GM21737 (cell line): ENCODE measurements around the gene GLB1L.
"Not testable (repeated sequence)": the region's sequence is repeated elsewhere in the genome, so short reads cannot be mapped to it uniquely, and the experiment has no call there.

Experiments used
- ATAC-seq: cut with Tn5 transposase; IDR thresholded peaks from one replicate; pipeline ENCODE4 v1.9.1; 2021; ENCODE audit warnings: mild to moderate bottlenecking, moderate library complexity; ENCODE audit not compliant: unreplicated experiment

Gene GLB1L

DNA sequence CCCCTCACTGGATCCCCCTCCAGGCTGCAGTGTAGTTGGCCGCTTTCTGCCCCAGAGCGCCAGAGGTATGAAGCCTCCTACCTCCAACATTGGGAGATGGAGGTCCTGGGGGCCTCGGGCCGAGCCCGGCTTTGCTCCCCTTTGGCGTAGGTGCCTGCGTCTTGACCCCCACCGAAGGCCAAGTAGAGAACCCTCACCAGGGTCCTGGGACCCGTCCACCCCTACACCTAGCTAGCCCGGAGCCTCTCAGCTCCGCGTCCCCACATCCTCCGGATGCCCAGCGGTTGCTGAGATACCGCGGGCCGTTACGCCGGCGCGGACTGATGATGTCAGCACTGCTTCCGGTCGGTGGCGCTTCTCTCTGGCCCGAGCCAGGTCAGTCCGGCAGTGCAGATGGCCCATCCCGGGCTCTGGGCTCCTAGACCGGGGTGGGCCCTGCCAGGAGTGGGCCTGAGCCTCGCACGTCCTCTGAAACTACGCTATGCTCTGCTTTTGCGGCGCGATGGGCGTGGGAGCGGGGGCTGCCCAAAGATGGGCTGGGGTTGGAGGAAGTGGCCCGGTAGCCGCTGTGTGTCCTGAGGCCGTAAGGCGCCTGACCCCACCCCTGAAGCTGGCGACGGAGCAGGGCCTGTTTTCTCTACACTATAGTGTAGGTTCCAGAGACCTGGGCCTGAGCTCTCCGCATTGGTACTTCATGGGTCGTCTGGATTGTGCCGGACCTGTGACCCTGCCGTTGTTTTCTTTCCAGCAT is at the start of gene GLB1L, which contains the start of gene STK16:
Gene GLB1L, minus strand, starts transcription at position 297 of the 751 bp plus-strand sequence. CDS start 1,871 bp downstream, outside the sequence.
Gene STK16, plus strand, starts transcription at position 332 of the 751 bp plus-strand sequence. CDS start 521 bp downstream, outside the sequence.
- ATAC-seq = peak; percentile 61

DNA sequence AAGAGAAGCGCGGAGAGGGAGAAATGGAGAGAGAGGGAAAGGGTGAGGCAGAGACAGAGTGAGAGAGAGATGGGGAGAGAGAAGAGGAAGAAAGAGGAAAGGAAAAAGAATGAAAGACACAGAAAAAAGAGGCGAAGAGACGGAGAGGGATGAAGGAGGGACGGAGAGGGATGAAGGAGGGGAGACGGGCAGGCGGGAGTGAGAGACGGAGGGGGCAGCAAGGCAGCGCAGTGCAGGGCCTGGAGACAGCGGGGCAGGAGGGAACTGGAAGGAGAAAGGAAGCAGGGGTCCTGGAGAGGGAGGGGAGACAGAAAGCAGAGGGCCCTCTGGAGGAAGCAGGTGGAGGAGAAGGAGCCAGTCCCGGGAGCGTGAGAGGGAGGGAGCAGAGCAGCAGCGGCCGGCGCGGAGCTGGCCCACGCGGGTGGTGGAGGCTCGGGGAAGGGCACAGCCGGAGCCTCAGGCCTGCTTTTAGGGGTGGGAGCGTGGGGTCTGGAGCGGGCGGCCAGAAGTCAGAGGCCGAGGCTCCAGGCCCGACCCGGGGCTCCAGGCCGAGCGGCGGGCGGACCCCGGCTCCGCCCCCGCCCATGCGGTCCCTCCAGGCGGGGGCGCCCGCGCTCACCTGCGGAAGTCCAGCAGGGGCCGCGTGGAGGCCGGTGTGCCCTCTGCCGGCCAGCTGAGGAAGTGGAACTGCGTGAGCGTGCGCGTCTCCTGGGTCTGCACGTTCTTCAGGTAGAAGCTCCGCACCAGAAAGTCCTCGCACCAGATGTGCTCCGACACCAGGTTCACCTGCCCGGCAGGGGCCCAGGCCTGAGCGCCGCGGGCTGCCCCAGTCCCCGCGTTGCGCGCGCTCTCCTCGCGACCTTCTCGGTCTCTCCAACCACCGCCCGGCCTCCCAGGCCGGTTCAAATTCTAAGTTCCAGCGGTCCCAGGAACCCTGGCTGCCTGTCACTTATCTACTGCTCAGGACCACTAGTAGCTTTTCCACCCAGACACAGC is 49.4 kb upstream of the GLB1L start:
- peak; percentile 95 for ATAC-seq

DNA sequence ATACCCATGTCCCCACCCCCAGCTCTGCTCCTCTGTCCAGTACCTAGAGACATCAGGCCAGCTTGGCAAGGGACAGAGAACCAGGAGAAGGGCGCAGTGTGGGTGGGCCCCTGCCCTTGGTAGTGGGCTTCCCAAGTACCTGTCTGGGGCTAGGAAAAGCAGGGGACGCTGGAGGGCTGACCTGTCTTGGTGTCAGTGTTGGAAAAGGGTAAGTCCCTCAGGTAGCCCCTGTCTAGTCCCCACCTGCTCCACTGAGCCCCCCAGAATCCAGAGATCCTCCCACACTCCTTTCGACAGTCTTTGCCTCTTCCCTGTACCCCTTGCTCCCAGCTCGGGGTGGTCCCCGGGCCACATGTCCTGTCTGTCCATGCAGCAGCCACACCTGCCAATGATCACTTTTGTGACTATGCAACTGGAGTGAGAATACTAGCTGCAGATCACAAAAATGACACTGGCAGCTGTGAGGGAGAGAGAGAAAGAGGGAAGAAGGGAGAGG is 48.5 kb upstream of the GLB1L start:
- ATAC-seq = no peak

DNA sequence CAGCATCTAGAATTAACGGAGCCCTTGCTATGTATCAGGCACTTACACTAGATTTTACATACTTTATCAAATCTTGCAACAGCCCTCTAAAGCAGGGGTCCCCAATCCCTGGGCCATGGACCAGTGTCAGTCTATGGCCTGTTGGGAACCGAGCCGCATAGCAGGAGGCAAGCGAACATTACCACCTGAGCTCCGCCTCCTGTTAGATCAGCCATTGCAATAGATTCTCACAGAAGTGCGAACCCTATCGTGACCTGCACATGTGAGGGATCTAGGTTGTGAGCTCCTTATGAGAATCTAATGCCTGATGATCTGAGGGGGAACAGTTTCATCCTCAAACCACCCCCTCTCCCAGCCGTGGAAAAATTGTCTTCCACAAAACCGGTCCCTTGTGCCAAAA is 47.4 kb upstream of the GLB1L start:
- no peak for ATAC-seq

DNA sequence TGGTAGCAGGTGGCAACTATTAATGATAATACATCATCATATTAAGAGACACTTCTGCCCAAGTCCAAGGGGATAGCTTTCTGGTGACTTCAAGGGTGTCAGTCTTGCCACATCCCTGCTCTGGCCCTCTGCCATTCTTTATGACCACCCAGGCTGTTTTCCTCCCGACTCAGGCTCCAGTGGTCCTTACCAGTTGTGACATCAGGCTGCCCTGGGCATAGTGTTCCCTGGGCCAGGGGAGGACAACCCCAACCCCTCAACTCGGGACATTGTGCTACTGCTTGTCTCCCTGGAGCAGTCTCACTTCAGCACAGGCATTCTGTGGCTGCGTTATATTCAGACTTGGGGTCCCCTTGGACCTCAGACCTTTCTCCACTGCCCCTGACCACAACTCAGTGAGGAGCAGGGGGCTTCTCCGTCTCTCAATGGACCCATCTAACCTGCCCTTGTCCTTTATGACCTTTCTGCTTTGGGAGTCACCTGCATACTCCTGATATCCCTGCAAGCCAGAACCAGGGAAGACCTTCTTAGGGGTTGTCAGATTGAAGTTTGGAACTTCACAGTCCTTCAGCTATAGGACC is 46.8 kb upstream of the GLB1L start:
- no peak for ATAC-seq

DNA sequence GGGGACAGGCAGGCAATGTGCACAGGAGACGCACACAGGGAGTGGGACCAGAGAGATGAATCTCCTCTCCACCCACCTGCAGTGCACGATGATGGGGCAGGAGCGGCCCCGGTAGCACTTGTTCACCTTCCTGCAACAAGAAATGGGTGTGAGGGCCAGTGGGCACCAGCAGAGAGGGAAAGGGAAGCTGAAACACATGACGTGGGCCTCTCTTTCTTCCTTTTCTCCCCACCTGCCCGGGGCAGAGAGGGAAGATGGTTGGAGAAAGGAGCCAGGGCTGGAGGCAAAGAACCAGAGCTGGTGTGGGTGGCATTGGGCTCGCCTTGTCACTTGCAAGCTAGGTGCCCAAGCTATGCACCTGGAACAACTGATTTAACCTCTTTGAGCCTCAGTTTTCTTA is 46.1 kb upstream of the GLB1L start:
- ATAC-seq = no peak

DNA sequence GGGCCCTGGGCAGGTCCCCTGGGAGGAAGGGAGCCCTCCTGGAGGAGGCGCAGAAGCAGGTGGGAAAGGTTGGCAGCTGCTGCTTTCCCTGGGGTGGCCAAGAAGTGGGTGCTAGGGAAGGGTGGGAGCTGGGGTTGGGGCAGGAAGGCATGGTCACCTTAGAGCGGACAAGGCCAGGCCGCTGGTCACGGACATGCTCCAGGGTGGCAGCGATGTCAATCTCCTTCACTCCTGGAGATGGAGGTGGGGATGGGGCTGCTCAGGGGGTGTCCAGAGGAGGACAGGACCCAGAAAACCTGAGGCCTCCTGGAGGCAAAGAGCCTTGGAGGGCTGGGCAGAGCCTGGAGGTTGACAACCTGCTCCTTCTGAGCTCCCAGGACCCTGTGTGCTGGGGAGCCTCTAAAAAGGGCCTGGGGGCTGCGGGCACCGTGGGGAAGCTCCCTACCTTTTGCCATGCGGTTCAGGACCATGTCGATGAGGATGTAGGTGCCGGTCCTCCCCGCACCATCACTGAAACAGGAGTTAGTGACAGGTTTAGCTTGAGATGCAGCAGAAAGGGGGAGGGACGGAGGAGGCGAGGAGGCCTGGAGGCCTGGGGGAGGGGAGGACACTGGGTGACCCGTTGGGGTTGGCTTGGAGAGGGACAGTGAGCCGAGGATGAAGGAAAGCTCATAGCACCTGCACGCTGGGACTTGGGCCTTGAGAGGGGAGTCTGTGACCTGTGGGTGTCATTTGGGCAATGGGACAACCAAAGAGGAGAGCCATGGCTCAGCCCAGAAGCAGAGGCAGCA is 45.3 kb upstream of the GLB1L start:
- no peak for ATAC-seq

DNA sequence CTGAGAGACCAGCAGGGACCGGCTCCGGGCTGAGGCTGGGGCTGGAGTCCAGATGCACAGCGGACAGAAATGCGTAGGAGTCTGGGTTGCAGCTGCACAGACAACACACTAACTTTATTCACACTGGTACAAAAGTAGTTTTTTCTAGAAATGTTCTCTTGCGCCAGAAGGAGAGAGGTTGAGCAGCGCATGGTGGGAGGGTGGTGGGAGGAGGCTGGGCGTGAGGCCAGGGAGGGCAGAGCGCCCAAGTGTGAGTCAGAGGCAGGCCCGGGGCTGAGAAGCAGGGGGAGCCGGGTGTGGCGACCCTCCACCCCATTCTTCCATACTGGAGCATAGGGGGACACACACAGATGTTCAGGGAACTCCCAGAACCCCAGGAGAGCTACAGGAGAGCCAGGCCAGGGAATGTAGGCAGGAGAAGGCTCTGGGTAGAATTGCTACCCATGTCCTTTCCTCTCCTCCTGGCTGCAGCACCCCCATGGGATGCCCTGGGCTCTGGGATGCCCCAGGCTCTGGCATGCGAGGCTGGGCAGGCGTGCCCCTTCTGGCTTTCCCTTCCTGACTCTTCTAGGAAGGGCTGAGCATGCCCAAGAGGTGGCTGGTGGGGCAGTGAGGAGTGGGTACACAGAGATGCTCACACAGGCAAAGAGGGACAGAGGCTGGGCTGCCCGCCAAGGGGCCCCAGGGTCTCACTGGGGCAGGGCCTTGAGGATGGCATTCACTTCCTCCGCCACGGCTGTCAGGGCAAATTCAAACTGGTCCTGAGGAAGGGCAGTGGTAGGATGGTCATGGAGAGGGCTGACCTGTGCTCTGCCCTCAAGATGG is 44.5 kb upstream of the GLB1L start:
- no peak for ATAC-seq

DNA sequence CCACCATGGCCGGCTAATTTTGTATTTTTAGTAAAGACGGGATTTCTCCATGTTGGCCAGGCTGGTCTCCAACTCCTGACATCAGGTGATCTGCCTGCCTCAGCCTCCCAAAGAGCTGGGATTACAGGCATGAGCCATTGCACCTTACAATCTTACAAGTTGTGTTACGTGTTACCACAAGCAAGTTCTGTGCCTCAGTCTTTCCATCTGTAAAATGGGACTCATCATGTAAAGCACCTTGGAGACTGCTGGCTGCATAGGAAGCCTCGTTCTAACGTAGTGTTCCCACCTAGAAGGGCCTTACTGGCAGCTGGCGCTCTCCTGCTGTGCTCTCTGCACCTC is 43.9 kb upstream of the GLB1L start:
- no peak for ATAC-seq

DNA sequence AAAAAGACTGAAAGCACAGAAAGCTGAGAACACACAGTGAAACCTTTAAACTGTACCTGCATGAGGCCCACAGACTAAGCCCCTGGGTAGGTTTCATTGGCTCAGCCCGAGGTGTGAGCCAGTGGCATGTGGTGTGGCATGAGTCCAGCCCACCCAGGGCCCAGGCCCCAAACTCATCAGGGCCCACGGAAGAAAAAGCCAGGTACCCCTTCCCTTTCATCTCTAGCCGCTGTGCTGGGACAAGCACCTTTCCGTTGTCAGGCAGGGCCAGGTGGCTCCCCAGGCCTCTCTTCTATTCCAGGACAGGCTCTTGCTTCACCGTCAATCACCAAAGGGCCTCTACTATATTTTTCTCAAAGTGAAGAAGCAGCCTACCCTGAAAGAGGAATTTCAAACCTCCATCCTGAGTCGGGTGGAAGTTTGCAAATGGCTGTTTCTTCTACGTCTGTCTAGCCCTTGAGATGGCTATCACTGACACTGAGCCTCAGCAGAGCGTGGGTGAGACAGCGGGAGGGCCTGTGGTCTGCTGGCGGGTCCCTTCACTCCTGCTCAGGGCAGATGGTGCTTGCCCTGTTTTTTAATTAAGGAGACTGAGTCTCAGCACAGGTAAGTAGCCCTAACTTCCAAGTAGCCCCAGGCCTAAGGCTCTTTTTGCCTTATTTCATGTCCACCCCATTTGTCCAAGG is 42.5 kb upstream of the GLB1L start:
- ATAC-seq = no peak

DNA sequence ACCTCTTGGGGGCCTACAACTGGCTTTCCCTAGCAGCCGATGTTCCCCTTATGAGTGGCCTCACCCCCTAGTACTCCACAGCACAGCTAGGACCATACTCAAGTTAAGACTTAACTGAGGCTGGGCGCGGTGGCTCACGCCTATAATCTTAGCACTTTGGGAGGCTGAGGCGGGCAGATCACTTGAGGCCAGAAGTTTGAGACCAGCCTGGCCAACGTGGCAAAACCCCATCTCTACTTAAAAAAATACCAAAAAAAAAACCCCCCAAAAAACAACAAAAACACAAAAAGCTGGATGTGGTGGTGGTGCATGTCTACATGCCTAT is 41.8 kb upstream of the GLB1L start:
- not testable (repeated sequence) for ATAC-seq

DNA sequence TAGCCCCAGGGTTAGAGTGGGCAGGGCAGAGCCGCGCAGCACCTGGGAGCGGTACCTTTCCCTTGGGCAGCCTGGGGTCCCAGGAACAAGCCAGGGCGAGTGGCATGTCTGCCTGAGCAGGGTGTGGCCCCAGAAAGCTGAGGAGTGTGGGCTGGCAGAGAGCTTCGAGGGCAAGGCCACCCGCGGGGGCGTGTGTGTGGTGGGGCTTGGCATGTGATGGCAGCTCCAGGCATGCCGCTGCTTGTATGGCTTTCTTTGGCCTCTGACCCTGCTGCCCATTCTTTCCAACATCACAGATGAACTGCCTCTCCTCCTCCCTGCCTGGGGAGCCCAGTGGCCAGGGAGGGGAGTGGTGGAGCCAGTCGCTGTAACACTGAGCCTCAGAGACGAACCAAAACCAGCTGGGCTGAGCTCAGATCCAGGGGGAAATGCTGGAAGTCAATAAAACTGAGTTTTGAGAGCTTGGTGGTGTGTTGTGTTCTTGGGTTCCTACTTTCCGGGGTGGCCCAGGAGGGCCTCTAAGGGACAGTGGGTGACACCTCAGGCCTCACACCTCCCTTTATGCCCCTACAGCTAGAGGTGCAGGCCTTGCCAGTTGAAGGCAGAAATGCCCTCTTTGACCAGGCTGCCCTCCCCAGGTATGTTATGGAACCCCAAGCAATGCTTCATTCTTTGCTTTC is 41.3 kb upstream of the GLB1L start:
- no peak for ATAC-seq

DNA sequence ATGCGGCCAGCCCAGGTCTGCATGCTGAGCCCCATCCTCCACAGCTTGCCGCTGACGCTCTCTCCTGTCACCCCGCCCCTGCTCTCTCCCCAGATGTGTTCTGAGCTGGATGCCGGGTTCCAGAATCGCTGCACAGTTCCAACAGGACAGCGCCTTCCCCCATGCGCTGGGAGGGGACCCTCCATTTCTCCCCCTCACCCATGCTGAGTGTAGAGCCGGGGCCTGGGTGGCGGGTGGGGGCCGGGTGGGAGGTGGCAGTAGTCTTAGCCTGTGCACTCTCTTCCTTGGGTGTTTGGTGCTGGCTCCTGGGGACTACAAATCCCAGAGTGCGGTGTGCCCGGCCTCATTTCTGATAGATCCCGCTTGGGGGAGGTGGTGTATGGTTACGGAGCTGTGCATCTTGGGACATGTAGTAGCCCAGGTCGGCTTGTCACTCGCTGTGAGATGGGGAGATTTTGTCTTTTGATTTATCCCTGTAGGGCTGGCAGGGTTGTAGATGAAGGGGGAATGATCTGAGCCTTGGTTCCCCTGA is 40.7 kb upstream of the GLB1L start:
- no peak for ATAC-seq

DNA sequence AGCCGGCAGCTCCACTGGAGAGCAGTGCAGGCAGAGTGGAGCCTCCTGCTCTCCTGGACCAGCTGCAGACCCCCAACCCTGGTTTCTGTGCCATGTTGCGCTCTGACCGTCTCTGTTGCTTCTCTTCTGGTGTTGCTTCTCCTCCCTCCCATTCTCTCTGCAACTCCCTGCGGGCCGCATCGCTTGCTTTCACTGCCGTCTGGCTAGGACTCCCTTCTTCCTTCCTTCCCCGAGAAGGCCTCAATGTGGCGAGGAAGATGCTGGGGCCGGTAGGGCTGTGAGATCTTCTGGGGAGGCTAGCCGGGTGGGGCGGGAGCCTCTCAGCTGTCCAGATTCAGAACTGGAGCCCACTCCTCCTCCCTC is 40.1 kb upstream of the GLB1L start:
- no peak for ATAC-seq

DNA sequence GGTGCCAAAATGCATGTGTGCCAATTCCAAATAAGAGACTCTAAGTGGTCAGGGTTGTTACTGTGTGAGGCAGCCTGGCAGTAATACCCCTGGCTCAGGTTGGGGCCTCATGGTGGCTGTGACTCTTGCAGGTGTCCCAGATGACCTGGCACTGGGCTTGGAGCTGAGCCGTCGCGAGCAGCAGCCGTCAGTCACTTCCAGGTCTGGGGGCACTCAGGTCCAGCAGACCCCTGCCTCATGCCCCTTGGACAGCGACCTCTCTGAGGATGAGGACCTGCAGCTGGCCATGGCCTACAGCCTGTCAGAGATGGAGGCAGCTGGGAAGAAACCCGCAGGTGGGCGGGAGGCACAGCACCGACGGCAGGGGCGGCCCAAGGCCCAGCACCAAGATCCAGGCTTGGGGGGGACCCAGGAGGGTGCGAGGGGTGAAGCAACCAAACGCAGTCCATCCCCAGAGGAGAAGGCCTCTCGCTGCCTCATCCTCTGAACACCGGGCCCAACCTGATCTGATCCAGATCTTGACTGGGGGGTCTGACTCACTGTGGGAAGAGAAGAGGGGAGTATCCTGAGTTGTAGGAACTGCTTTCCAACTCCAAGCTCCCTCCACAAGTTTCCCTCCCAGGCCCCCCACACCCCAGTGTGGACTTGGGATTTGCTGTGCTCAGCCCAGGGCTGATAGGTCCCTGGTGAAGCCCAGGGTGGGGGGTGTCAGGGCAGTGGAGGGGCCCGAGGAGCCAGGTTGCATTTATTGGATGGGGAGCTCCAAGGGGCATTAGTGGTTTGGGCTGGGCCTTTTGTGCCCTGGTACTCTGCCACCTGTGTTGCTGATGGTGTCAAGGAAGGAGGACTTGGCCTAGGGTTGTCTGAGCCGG is 39.5 kb upstream of the GLB1L start:
- no peak for ATAC-seq

DNA sequence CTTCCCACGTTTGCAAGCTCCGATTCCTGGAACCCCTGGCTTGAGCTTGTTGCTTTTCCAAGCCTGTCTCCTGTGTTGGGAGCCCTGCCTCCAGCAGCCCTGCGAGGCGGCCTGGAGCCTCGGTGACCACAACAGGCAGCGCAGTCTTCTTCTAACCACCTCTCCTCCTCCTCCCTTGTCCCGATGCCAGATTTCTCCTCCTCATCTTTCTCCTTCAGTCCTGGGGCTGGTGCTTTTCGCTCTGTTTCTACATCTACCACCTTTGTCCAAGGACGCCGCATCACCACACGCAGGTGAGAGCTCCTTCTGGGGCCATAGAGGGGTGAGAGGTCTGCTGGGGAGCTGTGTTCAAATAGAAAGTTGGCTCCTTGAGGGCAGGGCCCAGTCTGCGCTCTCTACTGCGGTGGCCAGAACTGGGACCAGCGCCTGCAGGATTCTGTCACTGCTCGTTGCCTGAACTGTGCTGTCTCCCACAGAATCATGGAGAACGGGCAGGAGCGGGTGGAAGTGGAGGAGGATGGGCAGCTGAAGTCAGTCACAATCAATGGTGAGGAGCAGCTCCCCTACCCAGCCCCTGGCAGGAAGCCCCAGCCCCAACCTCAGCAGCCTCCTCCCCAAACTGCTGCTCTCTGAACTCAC is 37.8 kb upstream of the GLB1L start:
- ATAC-seq = no peak

DNA sequence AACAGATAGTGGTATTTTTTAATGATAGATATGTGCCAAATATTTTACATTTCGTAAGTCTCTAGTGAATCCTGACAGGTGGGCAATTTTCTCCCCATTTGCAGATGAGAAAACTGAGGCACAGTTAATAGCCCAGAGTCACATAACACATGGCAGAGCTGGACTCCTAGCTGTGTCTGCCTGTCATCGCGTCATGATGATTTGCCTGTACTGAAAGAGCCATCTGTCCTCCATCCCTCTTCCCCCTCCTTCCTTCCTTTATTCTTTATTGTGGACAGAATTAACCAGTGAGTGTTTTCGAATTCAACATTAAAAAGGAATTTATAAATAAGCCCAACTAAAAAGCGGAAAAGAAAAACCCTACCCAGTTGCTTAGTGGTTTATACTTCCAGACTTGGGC is 37.1 kb upstream of the GLB1L start:
- ATAC-seq = no peak
